ENCODE results near the gene PAPPA.

The PAPPA gene

GRCh38 chr9:116223926-116224325 is 70.3 kb downstream of the PAPPA start:
- DNase-seq (ENCODE audit: low spot score) = no peak

- DNase-seq (ENCODE audit: low spot score) = no peak
Measured at GRCh38 chr9:116230051-116230632, 76.6 kb downstream of the PAPPA start.

GRCh38 chr9:116232424-116233159 is 79.0 kb downstream of the PAPPA start:
- DNase-seq (ENCODE audit: low spot score) = peak; percentile 24

GRCh38 chr9:116233160-116233530 is 79.6 kb downstream of the PAPPA start:
- no peak for DNase-seq (ENCODE audit: low spot score)

GRCh38 chr9:116234081-116234480 is 80.5 kb downstream of the PAPPA start:
- DNase-seq (ENCODE audit: low spot score) = peak; percentile 94

GRCh38 chr9:116236979-116237378 is 83.4 kb downstream of the PAPPA start:
- no peak for DNase-seq (ENCODE audit: low spot score)

GRCh38 chr9:116237456-116237855 is 83.9 kb downstream of the PAPPA start:
- DNase-seq (ENCODE audit: low spot score) = no peak

- peak; percentile 83 for DNase-seq (ENCODE audit: low spot score)
Measured at GRCh38 chr9:116238225-116238624, 84.6 kb downstream of the PAPPA start.

- DNase-seq (ENCODE audit: low spot score) = no peak
Measured at GRCh38 chr9:116238776-116239340, 85.3 kb downstream of the PAPPA start.

GRCh38 chr9:116243708-116244107 is 90.1 kb downstream of the PAPPA start:
- no peak for DNase-seq (ENCODE audit: low spot score)

GRCh38 chr9:116247284-116247683 is 93.7 kb downstream of the PAPPA start:
- no peak for DNase-seq (ENCODE audit: low spot score)

GRCh38 chr9:116247791-116248374 is 94.3 kb downstream of the PAPPA start:
- no peak for DNase-seq (ENCODE audit: low spot score)

GRCh38 chr9:116250891-116251290 is 97.3 kb downstream of the PAPPA start:
- DNase-seq (ENCODE audit: low spot score) = peak; percentile 24

GRCh38 chr9:116251366-116251765 is 97.8 kb downstream of the PAPPA start:
- no peak for DNase-seq (ENCODE audit: low spot score)

- no peak for DNase-seq (ENCODE audit: low spot score)
Measured at GRCh38 chr9:116260531-116260930, 106.9 kb downstream of the PAPPA start.

- DNase-seq (ENCODE audit: low spot score) = no peak
Measured at GRCh38 chr9:116262448-116262847, 108.9 kb downstream of the PAPPA start.

- no peak for DNase-seq (ENCODE audit: low spot score)
Measured at GRCh38 chr9:116264361-116264760, 110.8 kb downstream of the PAPPA start.

GRCh38 chr9:116267021-116267420 is 113.4 kb downstream of the PAPPA start:
- peak; percentile 45 for DNase-seq (ENCODE audit: low spot score)

GRCh38 chr9:116269250-116269649 is 115.7 kb downstream of the PAPPA start:
- DNase-seq (ENCODE audit: low spot score) = no peak

- no peak for DNase-seq (ENCODE audit: low spot score)
Measured at GRCh38 chr9:116270546-116270945, 117.0 kb downstream of the PAPPA start.

GRCh38 chr9:116271340-116271739 is 117.7 kb downstream of the PAPPA start:
- no peak for DNase-seq (ENCODE audit: low spot score)

GRCh38 chr9:116271991-116272390 is 118.4 kb downstream of the PAPPA start:
- no peak for DNase-seq (ENCODE audit: low spot score)

GRCh38 chr9:116274293-116274692 is 120.7 kb downstream of the PAPPA start:
- peak; percentile 10 for DNase-seq (ENCODE audit: low spot score)
